ENCODE data around the gene KCNK17.

GRCh38 chr6:39330057-39330456 is 15.8 kb upstream of the KCNK17 start:
- TF ChIP-seq POLR2A (IDR thresholded peaks at IDR 0.05; ENCODE audit: extremely low read depth, insufficient read length) (no peak), CTCF (IDR thresholded peaks at IDR 0.05; ENCODE audit: low read depth, low read length) (no peak), MYC (IDR thresholded peaks at IDR 0.05; ENCODE audit: low read depth, low read length) (no peak)

Measured in NB4 (cell line).